HG03571 (cell line): ENCODE results near the gene SYNGR1.
"Not testable (repeated sequence)": the region's sequence is repeated elsewhere in the genome, so short reads cannot be mapped to it uniquely, and the experiment has no call there.

Experiments
- ATAC-seq: cut with Tn5 transposase; IDR thresholded peaks from one replicate; pipeline ENCODE4 v1.9.1; 2021; ENCODE audit not compliant: unreplicated experiment

SYNGR1 gene

DNA sequence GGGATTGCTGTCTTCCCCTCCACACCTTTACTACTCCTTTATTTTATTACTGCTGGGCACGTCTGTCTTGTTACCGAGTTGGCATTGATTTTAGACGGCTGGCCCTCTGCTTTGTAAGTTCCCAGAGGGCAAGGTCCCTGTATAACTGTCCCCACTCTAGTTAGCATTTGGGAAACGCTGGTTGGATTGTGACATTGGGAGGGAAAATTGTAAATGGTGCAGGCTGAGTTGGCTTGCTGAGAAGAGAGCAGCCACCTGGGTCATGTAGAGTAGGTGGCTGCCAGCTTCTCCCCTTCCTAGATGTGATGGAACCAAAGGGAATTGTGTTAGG, 51.5 kb downstream of the SYNGR1 start:
- ATAC-seq, result no peak

DNA sequence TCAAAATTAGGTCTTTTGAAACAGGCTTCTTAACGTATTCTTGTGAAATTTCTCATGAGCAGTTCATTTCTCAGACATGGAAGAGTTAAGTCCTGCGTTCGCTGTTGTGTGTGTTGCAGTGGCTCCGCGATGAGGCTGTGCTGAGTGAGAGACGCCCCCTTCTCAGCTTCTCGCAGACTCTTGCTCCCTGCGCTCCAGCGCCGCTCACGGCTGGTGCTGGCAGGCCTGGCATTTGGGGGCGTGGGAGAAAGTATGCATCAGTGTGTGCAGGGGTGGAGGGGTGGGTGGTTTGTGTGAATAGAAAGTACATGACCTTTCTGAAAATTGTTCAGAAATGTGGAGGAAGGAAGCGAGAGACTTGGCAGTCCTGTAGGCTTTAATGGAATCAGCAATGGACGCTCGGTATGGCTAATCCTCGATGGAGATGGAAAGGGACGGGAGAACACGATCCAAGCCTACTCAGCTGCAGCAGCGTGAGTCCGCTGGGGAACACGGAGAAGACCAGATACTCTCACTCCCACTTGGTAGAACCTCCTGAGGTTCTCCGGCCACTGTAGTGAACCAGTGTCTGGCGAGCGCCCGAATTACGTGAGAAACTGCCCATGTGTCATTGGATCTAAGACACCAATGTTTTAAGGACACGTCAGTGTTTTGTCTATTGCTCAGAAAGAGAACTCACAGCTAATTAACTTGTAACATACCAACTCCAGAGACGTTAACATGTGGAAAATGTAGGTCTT, 55.7 kb downstream of the SYNGR1 start:
- ATAC-seq, result no peak

DNA sequence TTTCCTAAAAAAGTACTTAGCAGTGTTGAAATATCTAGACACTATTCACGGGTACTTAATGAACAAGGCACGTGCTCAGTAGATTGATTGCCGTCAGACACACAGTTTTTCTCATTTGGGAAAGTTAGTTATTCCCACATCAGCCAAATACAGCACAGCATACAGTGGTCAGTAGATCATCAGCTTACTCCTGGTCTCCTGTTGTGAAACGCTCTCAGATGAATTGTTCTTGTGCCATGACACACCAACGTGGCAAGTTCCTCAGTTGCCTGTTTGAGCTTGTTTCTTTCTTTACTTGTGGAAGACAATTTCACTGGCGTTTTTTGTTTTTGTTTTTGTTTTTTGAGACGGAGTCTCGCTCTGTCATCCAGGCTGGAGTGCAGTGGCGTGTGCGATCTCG, 58.4 kb downstream of the SYNGR1 start:
- no peak for ATAC-seq

DNA sequence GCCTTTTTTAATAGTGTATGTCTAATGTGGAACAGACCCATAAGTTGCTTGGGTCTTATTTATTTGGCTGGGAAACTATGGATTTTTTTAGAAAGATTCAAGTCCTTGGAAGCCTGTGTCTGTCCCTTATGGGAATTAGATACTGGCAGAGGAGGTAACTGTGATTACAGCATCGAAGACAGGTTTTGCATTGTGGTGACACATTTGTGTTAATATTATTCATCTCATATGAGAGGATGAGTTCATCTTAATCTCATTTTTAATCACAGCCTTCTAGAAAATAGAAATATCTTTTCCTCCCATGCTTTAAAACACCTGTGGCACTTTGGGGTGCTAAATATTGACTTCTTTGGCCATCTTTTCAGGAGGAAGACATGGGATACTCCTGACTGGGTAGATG, 59.0 kb downstream of the SYNGR1 start:
- ATAC-seq, result no peak

DNA sequence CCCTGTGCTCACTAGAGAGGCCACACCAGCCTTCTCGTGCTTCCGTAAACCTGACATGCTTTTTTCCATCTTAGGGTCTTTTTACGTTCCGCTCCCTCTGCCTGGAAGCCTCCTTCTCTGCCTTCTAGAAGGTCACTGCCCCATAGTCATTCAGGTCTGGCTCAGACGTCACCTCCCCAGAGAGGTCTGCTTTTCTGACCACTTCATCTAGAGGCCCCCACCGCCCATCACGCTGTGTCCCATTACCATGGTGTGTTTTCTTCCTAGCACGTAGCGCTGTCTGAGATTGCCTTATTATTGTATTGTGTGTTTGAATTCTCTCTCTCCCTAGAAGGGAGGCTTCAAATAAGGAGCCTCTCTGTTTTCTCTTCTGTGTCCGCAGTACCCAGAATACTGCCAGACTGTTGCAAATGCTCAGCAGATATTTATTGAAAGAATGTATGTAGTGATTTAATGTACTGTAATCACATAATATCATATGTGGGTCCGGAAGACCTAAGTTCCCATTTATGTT, 59.8 kb downstream of the SYNGR1 start:
- ATAC-seq, result no peak

DNA sequence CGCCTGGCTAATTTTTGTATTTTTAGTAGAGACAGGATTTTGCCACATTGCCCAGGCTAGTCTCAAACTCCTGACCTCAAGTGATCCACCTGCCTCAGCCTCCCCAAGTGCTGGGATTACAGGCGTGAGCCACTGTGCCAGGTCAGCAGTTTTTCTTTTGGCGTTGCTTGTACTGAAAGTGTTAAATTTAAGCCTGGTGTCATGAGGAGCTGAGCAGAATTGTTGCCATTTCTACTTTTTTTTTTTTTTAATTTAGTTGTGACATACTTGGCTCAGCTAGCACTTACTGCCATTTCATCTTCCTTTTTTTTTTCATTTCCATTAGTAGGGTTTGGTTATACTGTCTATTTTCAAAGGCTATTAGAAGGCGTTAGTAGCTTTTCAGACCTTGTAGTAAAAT, 60.5 kb downstream of the SYNGR1 start:
- no peak for ATAC-seq

DNA sequence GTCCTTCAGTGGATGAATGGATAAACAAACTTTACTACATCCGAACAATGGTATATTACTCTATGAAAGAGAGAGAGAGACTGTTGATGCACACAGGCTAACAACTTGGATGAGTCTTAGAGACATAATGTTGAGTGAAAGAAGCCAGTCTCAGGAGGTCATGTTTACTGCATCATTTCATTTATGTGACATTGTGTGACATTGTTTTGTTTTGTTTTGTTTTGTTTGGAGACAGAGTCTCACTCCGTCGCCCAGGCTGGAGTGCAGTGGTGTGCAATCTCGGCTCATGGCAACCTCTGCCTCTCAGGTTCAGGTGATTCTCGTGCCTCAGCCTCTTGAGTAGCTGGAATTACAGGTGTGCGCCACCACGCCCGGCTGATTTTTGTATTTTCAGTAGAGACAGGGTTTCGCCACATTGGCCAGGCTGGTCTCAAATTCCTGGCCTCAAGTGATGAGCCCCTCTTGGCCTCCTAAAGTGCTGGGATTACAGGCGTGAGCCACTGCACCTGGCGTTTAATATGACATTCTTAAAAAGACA, 62.1 kb downstream of the SYNGR1 start:
- not testable (repeated sequence) for ATAC-seq

DNA sequence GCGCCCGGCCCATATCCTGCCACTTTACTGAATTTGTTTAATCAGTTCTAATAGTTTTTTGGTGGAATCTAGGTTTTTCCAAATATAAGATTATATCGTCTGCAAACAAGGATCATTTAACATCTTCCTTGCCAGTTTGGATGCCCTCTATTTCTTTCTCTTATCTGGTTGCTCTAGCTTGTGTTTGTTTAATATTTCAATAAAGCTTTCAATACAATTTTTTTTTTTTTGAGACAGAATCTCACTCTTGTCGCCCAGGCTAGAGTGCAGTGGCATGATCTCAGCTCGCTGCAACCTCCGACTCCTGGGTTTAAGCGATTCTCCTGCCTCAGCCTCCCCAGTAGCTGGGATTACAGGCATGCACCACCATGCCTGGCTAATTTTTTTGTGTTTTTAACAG, 63.4 kb downstream of the SYNGR1 start:
- not testable (repeated sequence) for ATAC-seq

DNA sequence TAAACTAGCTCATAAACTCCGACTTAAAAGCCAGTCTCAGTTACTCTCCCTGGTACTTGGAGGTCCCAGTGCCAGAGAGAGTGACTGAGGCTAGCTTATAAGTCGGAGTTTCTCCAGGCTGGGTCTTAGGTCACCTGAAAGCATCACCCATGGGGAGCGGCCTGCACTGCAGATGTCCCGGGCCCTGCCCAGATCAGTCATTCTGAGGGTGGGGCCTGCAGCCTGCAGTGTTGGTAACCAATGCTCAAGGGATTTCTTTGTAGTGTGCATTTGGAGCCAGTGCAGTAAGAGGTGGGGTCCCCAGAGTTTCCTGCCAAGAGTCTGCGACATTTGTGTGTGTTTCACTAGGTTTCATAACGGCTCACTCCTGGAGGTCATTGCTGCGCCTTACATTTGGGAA, 64.6 kb downstream of the SYNGR1 start:
- no peak for ATAC-seq

DNA sequence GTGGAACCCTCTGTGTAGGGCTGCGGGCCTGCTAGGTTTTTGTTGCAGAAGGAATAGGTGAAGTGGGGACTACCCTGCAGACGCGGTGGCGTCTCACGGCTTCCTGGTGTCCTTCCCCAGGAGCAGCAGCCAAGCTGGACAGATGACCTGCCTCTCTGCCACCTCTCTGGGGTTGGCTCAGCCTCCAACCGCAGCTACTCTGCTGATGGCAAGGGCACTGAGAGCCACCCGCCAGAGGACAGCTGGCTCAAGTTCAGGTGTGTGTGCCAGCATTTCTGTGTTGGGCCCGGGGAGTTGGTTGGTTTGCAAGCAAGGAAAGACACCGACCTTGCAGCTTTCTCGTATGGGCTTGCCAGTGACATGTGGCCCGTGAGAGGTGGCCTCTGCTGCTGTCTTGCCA, 65.1 kb downstream of the SYNGR1 start:
- no peak for ATAC-seq

DNA sequence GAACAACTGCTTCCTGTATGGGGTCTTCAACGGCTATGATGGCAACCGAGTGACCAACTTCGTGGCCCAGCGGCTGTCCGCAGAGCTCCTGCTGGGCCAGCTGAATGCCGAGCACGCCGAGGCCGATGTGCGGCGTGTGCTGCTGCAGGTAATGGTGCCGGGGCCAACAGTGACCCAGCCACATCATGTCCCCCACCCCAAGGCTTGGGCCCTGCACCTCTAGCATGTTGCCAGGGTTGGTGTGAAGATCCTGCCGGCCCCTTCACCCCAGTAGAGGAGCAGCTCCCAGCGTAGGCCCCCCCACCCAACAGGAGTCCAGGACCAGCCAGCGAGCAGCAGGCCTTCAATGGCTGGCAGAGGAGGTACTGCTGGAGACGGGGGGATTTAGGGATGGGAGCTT, 65.7 kb downstream of the SYNGR1 start:
- no peak for ATAC-seq

DNA sequence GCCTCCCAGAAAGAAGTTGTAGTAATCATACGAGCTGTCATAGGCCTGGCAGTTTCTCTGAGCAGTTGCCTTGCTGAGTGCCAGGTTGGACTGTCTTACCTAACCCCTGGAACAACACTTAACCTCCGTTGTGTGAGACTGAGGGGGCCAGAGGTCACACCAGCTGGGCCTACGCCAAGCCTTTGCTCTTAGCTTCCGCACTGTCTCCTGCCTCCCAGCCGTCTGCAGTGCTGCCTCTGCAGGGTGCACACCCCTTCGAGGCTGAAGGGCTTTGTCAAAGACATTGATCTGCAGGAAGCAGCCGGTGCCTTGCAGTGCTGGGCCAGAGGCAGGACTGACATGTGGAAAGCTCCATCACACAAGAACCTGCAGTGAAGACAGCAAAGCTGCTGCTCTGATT, 66.5 kb downstream of the SYNGR1 start:
- ATAC-seq, result no peak

DNA sequence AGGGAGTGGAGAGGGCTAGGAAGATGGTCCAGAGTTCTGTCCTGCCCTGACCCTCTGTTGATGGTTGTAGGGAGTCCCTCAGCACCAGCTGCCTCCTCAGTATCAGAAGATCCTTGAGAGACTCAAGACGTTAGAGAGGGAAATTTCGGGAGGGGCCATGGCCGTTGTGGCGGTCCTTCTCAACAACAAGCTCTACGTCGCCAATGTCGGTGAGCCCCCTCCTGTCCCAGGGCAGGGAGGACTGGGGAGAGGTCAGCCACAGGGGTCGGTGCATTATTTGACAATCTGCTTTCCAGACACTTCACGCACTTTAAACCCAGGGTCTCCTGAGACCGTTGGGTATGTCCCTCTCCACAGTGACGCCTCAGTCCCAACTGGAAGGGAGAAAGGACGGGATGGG, 67.8 kb downstream of the SYNGR1 start:
- no peak for ATAC-seq

DNA sequence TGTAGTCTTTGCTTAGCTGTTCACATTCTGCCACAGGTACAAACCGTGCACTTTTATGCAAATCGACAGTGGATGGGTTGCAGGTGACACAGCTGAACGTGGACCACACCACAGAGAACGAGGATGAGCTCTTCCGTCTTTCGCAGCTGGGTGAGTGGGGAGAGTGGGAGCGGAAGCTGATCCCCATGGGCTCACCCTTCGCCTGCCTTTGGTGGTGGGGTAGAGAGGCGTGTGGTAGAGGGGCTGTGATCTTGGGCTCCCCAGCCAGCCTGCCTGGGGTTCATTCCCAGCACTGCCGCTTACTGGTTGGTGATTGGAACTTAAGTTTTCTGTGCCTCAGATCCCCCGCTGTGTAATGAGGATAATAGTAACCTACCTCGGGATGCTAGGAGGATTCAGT, 68.9 kb downstream of the SYNGR1 start:
- no peak for ATAC-seq

DNA sequence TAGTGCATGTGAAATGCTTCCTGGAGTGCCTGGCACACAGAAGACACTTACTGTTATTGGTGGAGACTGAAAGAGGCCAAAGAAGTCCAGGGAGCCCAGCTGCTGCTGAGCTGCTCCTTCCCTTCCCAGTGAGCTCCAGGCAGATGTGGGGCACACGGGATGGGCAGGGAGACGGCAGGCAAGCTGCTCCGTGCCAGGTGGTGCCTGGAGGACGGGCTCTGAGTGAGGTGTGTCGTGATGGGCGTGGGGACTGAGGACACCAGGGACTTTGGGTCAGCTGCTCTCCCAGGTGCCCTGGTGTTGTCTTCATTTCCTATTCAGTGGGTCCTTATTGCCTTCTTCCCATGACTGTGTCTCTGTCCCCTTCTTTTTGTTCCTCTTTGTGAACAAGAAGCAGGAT, 69.3 kb downstream of the SYNGR1 start:
- no peak for ATAC-seq

DNA sequence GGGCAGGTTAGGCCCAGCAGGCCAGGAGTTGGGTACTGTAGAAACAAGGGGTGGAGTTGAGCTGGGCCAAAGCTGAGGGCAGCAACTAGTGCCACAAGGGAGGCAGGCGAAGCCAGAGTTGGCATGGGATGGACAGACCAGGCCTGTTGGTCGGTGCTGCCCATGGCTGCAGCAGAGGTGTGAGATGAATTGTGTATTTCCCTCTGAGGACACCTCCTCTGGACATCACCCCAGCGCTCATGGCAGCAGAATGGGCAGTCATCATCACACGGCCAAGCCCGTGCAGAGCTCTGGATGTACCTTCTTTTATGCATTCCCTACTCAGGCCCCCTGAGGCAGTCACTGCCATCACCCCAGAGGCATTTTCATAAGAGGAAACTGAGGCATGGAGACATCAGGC, 70.1 kb downstream of the SYNGR1 start:
- ATAC-seq, result no peak

DNA sequence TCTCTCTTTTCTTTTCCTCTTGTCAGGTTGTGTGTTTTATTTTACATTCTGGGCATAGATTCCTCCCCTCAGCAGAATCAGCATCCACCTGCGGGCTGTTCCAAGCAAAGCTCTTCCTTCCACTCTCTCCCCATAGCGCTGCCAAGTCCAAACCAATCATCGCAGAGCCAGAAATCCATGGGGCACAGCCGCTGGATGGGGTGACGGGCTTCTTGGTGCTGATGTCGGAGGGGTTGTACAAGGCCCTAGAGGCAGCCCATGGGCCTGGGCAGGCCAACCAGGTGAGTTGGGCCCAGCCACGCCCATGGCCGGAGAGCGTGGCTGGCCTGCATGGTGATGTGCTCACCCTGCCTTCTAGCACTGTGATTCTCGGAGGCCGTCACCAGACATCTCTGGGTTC, 71.9 kb downstream of the SYNGR1 start:
- no peak for ATAC-seq

DNA sequence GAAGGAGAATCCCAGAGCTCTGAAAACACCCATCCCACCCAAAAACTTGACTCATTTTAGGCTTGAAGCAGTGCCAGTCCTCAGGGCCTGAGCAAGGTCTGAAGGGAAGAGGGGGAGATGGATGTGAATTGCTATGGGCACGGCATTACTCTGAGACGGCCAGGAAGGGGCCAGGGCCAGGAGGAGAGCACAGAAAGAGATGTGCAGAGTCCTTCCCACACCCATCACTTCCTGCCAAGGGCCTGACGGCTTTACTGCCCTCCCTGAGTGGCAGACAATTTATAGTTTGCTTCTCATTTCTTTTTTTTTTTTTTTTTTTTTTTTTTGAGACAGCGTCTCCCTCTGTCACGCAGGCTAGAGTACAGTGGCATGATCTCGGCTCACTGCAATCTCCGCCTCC, 72.3 kb downstream of the SYNGR1 start:
- ATAC-seq, result no peak

DNA sequence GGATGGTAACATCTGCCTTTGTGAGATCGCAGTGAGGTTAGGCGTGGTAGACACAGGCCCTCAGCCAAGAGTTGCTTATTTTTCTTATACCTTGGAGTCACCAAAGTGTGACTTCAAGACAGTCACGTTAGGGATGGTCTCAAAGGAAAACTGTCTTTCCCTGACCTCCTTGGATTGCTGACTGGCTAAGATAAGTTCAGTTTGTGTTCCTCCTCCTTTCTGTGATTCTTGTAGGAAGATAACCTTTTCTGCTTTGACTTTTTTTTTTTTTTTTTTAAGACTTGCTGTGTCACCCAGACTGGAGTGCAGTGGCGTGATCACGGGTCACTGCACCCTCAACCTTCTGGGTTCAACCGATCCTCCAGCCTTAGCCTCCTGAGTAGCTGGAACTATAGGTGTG, 72.9 kb downstream of the SYNGR1 start:
- no peak for ATAC-seq

DNA sequence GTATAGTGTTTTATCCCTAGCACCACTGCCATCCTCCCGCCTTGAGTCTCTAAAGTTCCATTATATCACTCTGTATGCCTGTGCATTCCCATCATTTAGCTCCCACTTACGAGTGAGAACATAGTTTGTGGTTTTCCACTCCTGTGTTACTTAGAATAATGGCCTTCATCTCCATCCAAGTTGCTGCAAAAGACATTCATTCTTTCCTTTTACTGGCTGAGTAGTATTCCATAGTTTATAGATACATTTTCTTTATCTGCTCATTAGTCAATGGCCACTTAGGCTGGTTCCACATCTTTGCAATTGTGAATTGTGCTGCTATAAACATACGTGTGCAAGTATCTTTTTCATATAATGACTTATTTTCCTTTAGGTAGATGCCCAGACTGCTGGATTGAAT, 74.2 kb downstream of the SYNGR1 start:
- ATAC-seq, result no peak

DNA sequence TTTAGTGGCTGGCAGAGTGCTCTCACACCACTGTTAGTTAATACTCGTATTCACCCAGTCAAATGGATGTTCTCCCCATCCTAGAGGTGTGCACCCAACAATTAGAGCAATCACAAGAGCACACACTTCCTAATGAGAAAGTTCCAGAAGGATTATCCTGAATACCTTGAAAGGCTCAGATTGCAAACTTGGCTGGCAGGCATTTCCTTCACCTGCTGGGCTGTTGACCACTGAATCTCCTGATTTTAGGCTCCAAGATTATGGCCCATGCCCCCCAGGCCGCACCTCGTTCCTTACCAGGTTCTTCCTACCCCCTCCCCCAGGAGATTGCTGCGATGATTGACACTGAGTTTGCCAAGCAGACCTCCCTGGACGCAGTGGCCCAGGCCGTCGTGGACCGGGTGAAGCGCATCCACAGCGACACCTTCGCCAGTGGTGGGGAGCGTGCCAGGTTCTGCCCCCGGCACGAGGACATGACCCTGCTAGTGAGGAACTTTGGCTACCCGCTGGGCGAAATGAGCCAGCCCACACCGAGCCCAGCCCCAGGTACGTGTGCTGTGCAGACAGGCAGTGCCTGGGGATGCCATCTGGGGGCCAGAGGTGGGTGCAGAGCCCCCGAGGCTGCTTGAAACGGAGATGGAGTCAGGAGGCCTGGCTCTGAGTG, 76.7 kb downstream of the SYNGR1 start:
- ATAC-seq, result no peak

DNA sequence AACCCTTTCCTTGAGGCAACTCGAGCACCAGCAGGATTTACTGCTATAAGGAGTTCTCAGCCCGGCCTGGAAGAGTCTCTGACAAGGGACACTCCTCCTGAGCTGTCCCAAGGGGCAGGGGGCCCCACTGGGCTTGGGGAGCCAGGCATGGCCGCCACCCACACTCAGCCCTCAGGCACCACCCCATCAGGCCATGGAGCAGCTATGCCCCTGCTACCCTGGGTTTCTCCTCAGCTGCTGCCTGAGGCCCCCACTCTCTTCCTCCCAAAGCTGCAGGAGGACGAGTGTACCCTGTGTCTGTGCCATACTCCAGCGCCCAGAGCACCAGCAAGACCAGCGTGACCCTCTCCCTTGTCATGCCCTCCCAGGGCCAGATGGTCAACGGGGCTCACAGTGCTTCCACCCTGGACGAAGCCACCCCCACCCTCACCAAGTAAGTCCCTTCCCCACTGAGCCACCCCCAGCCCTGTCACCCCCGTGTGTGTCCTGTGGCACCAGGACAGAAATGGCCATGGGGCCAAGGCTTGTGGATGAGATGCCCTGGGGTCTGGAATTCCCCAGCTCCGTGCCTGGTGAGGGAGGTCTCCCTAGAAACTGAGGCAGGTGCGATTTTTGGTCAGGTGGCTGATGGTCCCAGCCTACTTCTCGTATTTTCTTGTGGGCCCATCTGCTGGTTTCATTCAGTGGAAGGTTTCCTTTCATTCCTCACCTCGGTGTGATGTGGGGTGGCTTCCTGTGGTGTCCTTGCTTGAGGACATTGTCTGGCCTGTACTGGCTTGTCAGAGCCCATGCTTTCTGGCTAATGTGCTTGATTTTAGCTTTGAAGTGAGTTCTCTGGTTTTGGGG, 78.2 kb downstream of the SYNGR1 start:
- ATAC-seq, result no peak
